SKM-1 (cell line): Measurements from ENCODE around the gene HEG1.
"Not testable (repeated sequence)": the region's sequence is repeated elsewhere in the genome, so short reads cannot be mapped to it uniquely, and the experiment has no call there.

Source experiments
- DNase-seq: peaks from one replicate; lab custom pipeline; 2025; ENCODE audit not compliant: unreplicated experiment; lab: John Stamatoyannopoulos, UW

HEG1 gene

GRCh38 chr3:124963755-124964154, 92.0 kb downstream of the HEG1 start:
- DNase-seq = no peak

GRCh38 chr3:124962403-124962940, 93.3 kb downstream of the HEG1 start:
- DNase-seq = no peak

GRCh38 chr3:124960698-124961097, 95.1 kb downstream of the HEG1 start:
- no peak for DNase-seq

GRCh38 chr3:124960105-124960504, 95.7 kb downstream of the HEG1 start:
- DNase-seq = no peak

- not testable (repeated sequence) for DNase-seq
Observed at GRCh38 chr3:124957951-124958350, 97.8 kb downstream of the HEG1 start.

- DNase-seq = no peak
Observed at GRCh38 chr3:124952282-124952855, 103.4 kb downstream of the HEG1 start.

GRCh38 chr3:124951511-124952281, 104.1 kb downstream of the HEG1 start:
- no peak for DNase-seq

GRCh38 chr3:124950026-124950425, 105.8 kb downstream of the HEG1 start:
- no peak for DNase-seq

GRCh38 chr3:124942613-124943012, 113.2 kb downstream of the HEG1 start:
- DNase-seq = no peak

- DNase-seq = no peak
Observed at GRCh38 chr3:124941771-124942170, 114.0 kb downstream of the HEG1 start.

- DNase-seq = no peak
Observed at GRCh38 chr3:124939661-124940060, 116.1 kb downstream of the HEG1 start.

- DNase-seq = no peak
Observed at GRCh38 chr3:124938896-124939295, 116.9 kb downstream of the HEG1 start.

GRCh38 chr3:124937049-124937448, 118.7 kb downstream of the HEG1 start:
- no peak for DNase-seq

- no peak for DNase-seq
Observed at GRCh38 chr3:124935794-124936542, 119.8 kb downstream of the HEG1 start.

- DNase-seq = no peak
Observed at GRCh38 chr3:124935264-124935663, 120.5 kb downstream of the HEG1 start.

GRCh38 chr3:124934577-124934976, 121.2 kb downstream of the HEG1 start, which contains the start of gene MUC13:
Gene MUC13 (minus strand): TSS chr3:124934751. CDS start chr3:124934712, 39 bp downstream.
- DNase-seq = no peak

- DNase-seq = peak; percentile 27
Observed at GRCh38 chr3:124928333-124929202, 127.2 kb downstream of the HEG1 start.

GRCh38 chr3:124927574-124928045, 128.2 kb downstream of the HEG1 start:
- no peak for DNase-seq

- peak; percentile 24 for DNase-seq
Observed at GRCh38 chr3:124926426-124927101, 129.2 kb downstream of the HEG1 start.

- DNase-seq = no peak
Observed at GRCh38 chr3:124924741-124925140, 131.1 kb downstream of the HEG1 start.
